ENCODE measurements around the gene IVNS1ABP.

GRCh38 chr1:185319139-185319475 lies 2.1 kb upstream of the IVNS1ABP start:
- TF ChIP-seq CREB1 (IDR thresholded peaks at IDR 0.05; ENCODE audit: low read depth) (no peak), RAD21 (IDR thresholded peaks at IDR 0.05; ENCODE audit: low read depth) (no peak), CEBPB (IDR thresholded peaks at IDR 0.05) (no peak), REST (IDR thresholded peaks at IDR 0.05; ENCODE audit: low read depth) (no peak), EP300 (IDR thresholded peaks at IDR 0.05; ENCODE audit: borderline replicate concordance) (no peak), TEAD4 (IDR thresholded peaks at IDR 0.05) (no peak), TCF12 (IDR thresholded peaks at IDR 0.05; ENCODE audit: low read depth) (no peak), MAX (IDR thresholded peaks at IDR 0.05) (no peak)

All from Ishikawa (cell line).